WTC11 (cell line): ENCODE results near the gene PDE4A. TPM values are rescaled to one million over a fixed set of nuclear protein-coding genes. Genes with fewer than 3 reads are reported as not detected.

Experiments
- ATAC-seq: fragments of 200-7000 bp; cut with Tn5 transposase; 2 replicates; pipeline ENCODE4 v1.10.0; 2021; ENCODE audit warnings: mild to moderate bottlenecking, moderate library complexity
- CTCF ChIA-PET: fragments of 300-600 bp; sonication (Branson Sonifier 250); formaldehyde crosslinking; loops from one replicate; lab custom pipeline; 2021; ENCODE audit warnings: antibody characterized with exemption; lab: Charles Lee
- POLR2A ChIA-PET: fragments of 350-600 bp; sonication (Branson Sonifier 250); formaldehyde crosslinking; loops from one replicate; lab custom pipeline; 2021; ENCODE audit warnings: antibody characterized with exemption; lab: Charles Lee
- DNase-seq: peaks from one replicate; pipeline ENCODE4 v3.0.0; 2021; ENCODE audit warnings: low spot score
- H3K27ac Mint-ChIP-seq: 2 replicates; pipeline ENCODE4 v1.8.0; 2021; ENCODE audit warnings: mixed read lengths
- H3K27me3 Mint-ChIP-seq: 2 replicates; pipeline ENCODE4 v1.8.0; 2021; ENCODE audit warnings: low read depth, mild to moderate bottlenecking, moderate library complexity, mixed read lengths
- H3K36me3 Mint-ChIP-seq: 2 replicates; pipeline ENCODE4 v1.8.0; 2021; ENCODE audit warnings: mixed read lengths
- H3K4me1 Mint-ChIP-seq: 2 replicates; pipeline ENCODE4 v1.8.0; 2022; ENCODE audit warnings: mixed read lengths
- H3K4me3 Mint-ChIP-seq: 2 replicates; pipeline ENCODE4 v1.8.0; 2021; ENCODE audit warnings: mild to moderate bottlenecking, moderate library complexity, mixed read lengths
- H3K9me3 Mint-ChIP-seq: 2 replicates; pipeline ENCODE4 v1.8.0; 2021; ENCODE audit warnings: mixed read lengths
- CREB1 ChIP-seq: sonication (generic); formaldehyde crosslinking; IDR thresholded peaks from 2 replicates; pipeline ENCODE4 v1.8.0; 2023; ENCODE audit warnings: mild to moderate bottlenecking, missing genetic modification reagents
- CREM ChIP-seq: sonication (generic); formaldehyde crosslinking; IDR thresholded peaks from 2 replicates; pipeline ENCODE4 v1.8.1; 2022; ENCODE audit warnings: mild to moderate bottlenecking, missing genetic modification reagents, moderate library complexity
- E2F5 ChIP-seq: sonication (generic); formaldehyde crosslinking; IDR thresholded peaks from 2 replicates; pipeline ENCODE4 v1.8.1; 2022; ENCODE audit warnings: mild to moderate bottlenecking, moderate library complexity, missing genetic modification reagents
- ETV6 ChIP-seq: sonication (generic); formaldehyde crosslinking; IDR thresholded peaks from 2 replicates; pipeline ENCODE4 v1.8.1; 2022; ENCODE audit warnings: mild to moderate bottlenecking, missing genetic modification reagents
- GABPB1 ChIP-seq: sonication (generic); formaldehyde crosslinking; IDR thresholded peaks from 2 replicates; pipeline ENCODE4 v1.8.1; 2023; ENCODE audit warnings: mild to moderate bottlenecking, missing genetic modification reagents
- GRHL2 ChIP-seq: fragments of 250-450 bp; sonication (Bioruptor Pico); IDR thresholded peaks from 2 replicates; pipeline ENCODE4 v1.8.0; 2022; ENCODE audit warnings: mild to moderate bottlenecking, moderate library complexity; ENCODE audit not compliant: insufficient replicate concordance, severe bottlenecking
- MXD4 ChIP-seq: fragments of 250-450 bp; sonication (Bioruptor Pico); IDR thresholded peaks from 2 replicates; pipeline ENCODE4 v1.8.0; 2021; ENCODE audit warnings: mild to moderate bottlenecking, moderate library complexity, borderline replicate concordance
- NFE2L1 ChIP-seq: sonication (generic); formaldehyde crosslinking; IDR thresholded peaks from 2 replicates; pipeline ENCODE4 v1.8.1; 2023; ENCODE audit warnings: missing genetic modification reagents
- NR1H2 ChIP-seq: sonication (generic); formaldehyde crosslinking; IDR thresholded peaks from 2 replicates; pipeline ENCODE4 v1.9.0; 2021; ENCODE audit warnings: mild to moderate bottlenecking, moderate library complexity, missing genetic modification reagents
- PRDM15 ChIP-seq: sonication (generic); formaldehyde crosslinking; IDR thresholded peaks from 2 replicates; pipeline ENCODE4 v1.8.0; 2022; ENCODE audit warnings: missing genetic modification reagents
- SMAD3 ChIP-seq: sonication (generic); formaldehyde crosslinking; IDR thresholded peaks from 2 replicates; pipeline ENCODE4 v1.8.0; 2022; ENCODE audit warnings: missing genetic modification reagents, mild to moderate bottlenecking, borderline replicate concordance
- SMAD4 ChIP-seq: sonication (generic); formaldehyde crosslinking; IDR thresholded peaks from 2 replicates; pipeline ENCODE4 v1.8.0; 2022; ENCODE audit warnings: mild to moderate bottlenecking, missing genetic modification reagents
- TEAD1 ChIP-seq: sonication (generic); formaldehyde crosslinking; IDR thresholded peaks from 2 replicates; pipeline ENCODE4 v1.8.0; 2022; ENCODE audit warnings: mild to moderate bottlenecking, missing genetic modification reagents
- ZBTB21 ChIP-seq: sonication (generic); formaldehyde crosslinking; IDR thresholded peaks from 2 replicates; pipeline ENCODE4 v1.8.1; 2023; ENCODE audit warnings: mild to moderate bottlenecking, missing genetic modification reagents, borderline replicate concordance
- ZNF232 ChIP-seq: sonication (generic); formaldehyde crosslinking; IDR thresholded peaks from 2 replicates; pipeline ENCODE4 v1.8.0; 2022; ENCODE audit warnings: mild to moderate bottlenecking, missing genetic modification reagents
- total RNA-seq: library from RNA; stranded (reverse); gene quantifications from 3 replicates; pipeline ENCODE4 v1.2.3, GENCODE V29; 2021
- TF ChIP-seq, protein P1 (sequence below): sonication (generic); formaldehyde crosslinking; IDR thresholded peaks from 2 replicates; pipeline ENCODE4 v1.8.1; 2023; ENCODE audit warnings: mild to moderate bottlenecking, missing genetic modification reagents, moderate library complexity
- TF ChIP-seq, protein P2 (sequence below): fragments of 250-450 bp; sonication (Bioruptor Pico); IDR thresholded peaks from 2 replicates; pipeline ENCODE4 v1.9.0; 2021; ENCODE audit warnings: moderate library complexity, mild to moderate bottlenecking, inconsistent platforms, borderline replicate concordance
- TF ChIP-seq, protein P3 (sequence below): sonication (generic); formaldehyde crosslinking; conservative IDR thresholded peaks from 2 replicates; pipeline ENCODE4 v1.8.1; 2022; ENCODE audit warnings: mild to moderate bottlenecking, missing genetic modification reagents
- TF ChIP-seq, protein P4 (sequence below): sonication (generic); formaldehyde crosslinking; IDR thresholded peaks from 2 replicates; pipeline ENCODE4 v1.8.1; 2023; ENCODE audit warnings: mild to moderate bottlenecking, moderate library complexity, missing genetic modification reagents
- TF ChIP-seq, protein P5 (sequence below): sonication (generic); formaldehyde crosslinking; IDR thresholded peaks from 2 replicates; pipeline ENCODE4 v1.8.1; 2023; ENCODE audit warnings: mild to moderate bottlenecking, missing genetic modification reagents, moderate library complexity
- TF ChIP-seq, protein P6 (sequence below): fragments of 250-450 bp; sonication (Bioruptor Pico); conservative IDR thresholded peaks from 2 replicates; pipeline ENCODE4 v1.9.0; 2021; ENCODE audit warnings: mild to moderate bottlenecking

The PDE4A gene
- total RNA-seq, 1 experiment from 2014 or later, result 5.9 TPM

- TF ChIP-seq, protein P1, sequence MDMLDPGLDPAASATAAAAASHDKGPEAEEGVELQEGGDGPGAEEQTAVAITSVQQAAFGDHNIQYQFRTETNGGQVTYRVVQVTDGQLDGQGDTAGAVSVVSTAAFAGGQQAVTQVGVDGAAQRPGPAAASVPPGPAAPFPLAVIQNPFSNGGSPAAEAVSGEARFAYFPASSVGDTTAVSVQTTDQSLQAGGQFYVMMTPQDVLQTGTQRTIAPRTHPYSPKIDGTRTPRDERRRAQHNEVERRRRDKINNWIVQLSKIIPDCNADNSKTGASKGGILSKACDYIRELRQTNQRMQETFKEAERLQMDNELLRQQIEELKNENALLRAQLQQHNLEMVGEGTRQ (CRISPR knock-in tag), result no peak
- TF ChIP-seq ZBTB21 (CRISPR knock-in tag), result no peak
- TF ChIP-seq, protein P2, sequence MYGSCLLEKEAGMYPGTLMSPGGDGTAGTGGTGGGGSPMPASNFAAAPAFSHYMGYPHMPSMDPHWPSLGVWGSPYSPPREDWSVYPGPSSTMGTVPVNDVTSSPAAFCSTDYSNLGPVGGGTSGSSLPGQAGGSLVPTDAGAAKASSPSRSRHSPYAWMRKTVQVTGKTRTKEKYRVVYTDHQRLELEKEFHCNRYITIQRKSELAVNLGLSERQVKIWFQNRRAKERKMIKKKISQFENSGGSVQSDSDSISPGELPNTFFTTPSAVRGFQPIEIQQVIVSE (CRISPR knock-in tag), result no peak
These were observed 27.2 kb upstream of the PDE4A start (continued) for GRCh38 chr19:10393137-10393536.

- Mint-ChIP-seq H3K27me3 (no peaks in the 10 kb centered on the region), H3K27ac (no peak overlapping the region), H3K4me3 (no peak overlapping the region), H3K36me3 (peaks cover 39% of the 10 kb centered on the region), H3K9me3 (no peaks in the 10 kb centered on the region), H3K4me1 (0 out of 2 replicates have a peak, but pooled peaks cover 1% of the 10 kb centered on the region)
- DNase-seq, result no peak
- TF ChIP-seq TEAD1 (CRISPR knock-in tag), result no peak
- CTCF ChIA-PET, result interaction anchor here (1.2 to 1.9 kb wide), 2 partner anchors 75 to 136 kb away, joined by 3 to 5 read pairs; no protein-coding TSS in a partner anchor
- ATAC-seq, result no peak
- POLR2A ChIA-PET, result no interaction called here
These were observed 25.3 kb upstream of the PDE4A start for GRCh38 chr19:10395003-10395402.

GRCh38 chr19:10395436-10395835 lies 24.9 kb upstream of the PDE4A start:
- ATAC-seq (no peak), DNase-seq (no peak)
- Mint-ChIP-seq H3K4me3 (no peak overlapping the region), H3K4me1 (no peaks in the 10 kb centered on the region), H3K27me3 (no peaks in the 10 kb centered on the region), H3K27ac (no peak overlapping the region), H3K36me3 (peaks cover 39% of the 10 kb centered on the region), H3K9me3 (no peaks in the 10 kb centered on the region)
- TF ChIP-seq ZNF232 (CRISPR knock-in tag) (no peak), SMAD3 (CRISPR knock-in tag) (no peak), NFE2L1 (no peak), E2F5 (CRISPR knock-in tag) (no peak), CREB1 (CRISPR knock-in tag) (no peak), GABPB1 (no peak), PRDM15 (CRISPR knock-in tag) (no peak), ETV6 (CRISPR knock-in tag) (no peak), GRHL2 (CRISPR knock-in tag) (no peak), CREM (CRISPR knock-in tag) (no peak), MXD4 (CRISPR knock-in tag) (no peak), NR1H2 (CRISPR knock-in tag) (no peak), SMAD4 (CRISPR knock-in tag) (no peak)
- TF ChIP-seq, protein P3, sequence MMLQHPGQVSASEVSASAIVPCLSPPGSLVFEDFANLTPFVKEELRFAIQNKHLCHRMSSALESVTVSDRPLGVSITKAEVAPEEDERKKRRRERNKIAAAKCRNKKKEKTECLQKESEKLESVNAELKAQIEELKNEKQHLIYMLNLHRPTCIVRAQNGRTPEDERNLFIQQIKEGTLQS, result no peak
- TF ChIP-seq, protein P4, sequence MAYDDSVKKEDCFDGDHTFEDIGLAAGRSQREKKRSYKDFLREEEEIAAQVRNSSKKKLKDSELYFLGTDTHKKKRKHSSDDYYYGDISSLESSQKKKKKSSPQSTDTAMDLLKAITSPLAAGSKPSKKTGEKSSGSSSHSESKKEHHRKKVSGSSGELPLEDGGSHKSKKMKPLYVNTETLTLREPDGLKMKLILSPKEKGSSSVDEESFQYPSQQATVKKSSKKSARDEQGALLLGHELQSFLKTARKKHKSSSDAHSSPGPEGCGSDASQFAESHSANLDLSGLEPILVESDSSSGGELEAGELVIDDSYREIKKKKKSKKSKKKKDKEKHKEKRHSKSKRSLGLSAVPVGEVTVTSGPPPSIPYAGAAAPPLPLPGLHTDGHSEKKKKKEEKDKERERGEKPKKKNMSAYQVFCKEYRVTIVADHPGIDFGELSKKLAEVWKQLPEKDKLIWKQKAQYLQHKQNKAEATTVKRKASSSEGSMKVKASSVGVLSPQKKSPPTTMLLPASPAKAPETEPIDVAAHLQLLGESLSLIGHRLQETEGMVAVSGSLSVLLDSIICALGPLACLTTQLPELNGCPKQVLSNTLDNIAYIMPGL (CRISPR knock-in tag), result no peak
- TF ChIP-seq, protein P5, sequence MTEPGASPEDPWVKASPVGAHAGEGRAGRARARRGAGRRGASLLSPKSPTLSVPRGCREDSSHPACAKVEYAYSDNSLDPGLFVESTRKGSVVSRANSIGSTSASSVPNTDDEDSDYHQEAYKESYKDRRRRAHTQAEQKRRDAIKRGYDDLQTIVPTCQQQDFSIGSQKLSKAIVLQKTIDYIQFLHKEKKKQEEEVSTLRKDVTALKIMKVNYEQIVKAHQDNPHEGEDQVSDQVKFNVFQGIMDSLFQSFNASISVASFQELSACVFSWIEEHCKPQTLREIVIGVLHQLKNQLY (CRISPR knock-in tag), result no peak
- TF ChIP-seq, protein P6, sequence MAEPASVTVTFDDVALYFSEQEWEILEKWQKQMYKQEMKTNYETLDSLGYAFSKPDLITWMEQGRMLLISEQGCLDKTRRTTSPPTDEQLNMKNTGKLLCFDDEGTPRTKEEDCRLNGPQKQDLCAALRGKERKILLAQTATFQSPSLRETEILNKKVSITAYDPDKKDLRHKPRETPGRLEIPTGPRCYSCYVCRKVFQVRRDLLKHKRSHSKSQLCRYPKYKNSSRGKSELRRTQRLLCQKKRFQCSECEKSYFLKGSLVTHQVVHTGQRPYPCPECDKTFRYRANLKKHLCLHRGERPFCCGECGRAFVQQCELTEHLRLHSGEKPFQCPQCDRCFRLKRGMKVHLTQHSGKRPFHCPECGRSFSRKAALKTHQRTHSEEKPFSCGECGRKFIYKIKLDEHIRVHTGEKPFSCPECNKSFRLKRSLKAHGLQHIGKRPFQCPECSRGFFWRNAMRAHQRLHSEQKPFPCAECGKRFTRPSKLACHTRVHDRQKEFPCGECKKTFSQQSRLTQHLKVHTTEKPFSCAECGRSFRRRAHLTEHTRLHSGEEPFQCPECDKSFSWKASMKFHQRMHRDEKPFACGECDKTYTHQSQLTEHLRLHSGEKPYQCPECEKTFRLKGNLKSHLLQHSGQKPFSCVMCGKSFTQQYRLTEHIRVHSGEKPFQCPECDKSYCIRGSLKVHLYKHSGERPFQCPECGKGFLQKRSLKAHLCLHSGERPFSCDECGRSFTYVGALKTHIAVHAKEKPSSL (CRISPR knock-in tag), result no peak
- CTCF ChIA-PET, result interaction anchor here (1.2 to 1.9 kb wide), 2 partner anchors 75 to 137 kb away, joined by 3 to 5 read pairs; no protein-coding TSS in a partner anchor
- POLR2A ChIA-PET, result no interaction called here
